Right lobe of liver (tissue), 4 donors: ENCODE results near the gene STRIT1.

Experiments
- POLR2A ChIP-seq: fragments of 450-650 bp; IDR thresholded peaks from one replicate; pipeline ENCODE4 v1.6.1; 2017; ENCODE audit warnings: antibody characterized with exemption, mild to moderate bottlenecking
- TF ChIP-seq, protein P1 (sequence below), 4 donors: fragments of 200-600 bp in 3 of 4; fragments of 450-650 bp in 1 of 4; IDR thresholded peaks; one replicate each; pipeline versions ENCODE4 v1.5.1 to v1.8.0; 2016 to 2022; ENCODE audit warnings: antibody characterized with exemption in 4 of 4, mild to moderate bottlenecking in 2 of 4
- donor health status: DM: no; HTN: no; CAD: no.
- donor health status: DM: no; HTN: no; CAD: no.
- donor health status: DM: no; HTN: yes; CAD: no.

DNA sequence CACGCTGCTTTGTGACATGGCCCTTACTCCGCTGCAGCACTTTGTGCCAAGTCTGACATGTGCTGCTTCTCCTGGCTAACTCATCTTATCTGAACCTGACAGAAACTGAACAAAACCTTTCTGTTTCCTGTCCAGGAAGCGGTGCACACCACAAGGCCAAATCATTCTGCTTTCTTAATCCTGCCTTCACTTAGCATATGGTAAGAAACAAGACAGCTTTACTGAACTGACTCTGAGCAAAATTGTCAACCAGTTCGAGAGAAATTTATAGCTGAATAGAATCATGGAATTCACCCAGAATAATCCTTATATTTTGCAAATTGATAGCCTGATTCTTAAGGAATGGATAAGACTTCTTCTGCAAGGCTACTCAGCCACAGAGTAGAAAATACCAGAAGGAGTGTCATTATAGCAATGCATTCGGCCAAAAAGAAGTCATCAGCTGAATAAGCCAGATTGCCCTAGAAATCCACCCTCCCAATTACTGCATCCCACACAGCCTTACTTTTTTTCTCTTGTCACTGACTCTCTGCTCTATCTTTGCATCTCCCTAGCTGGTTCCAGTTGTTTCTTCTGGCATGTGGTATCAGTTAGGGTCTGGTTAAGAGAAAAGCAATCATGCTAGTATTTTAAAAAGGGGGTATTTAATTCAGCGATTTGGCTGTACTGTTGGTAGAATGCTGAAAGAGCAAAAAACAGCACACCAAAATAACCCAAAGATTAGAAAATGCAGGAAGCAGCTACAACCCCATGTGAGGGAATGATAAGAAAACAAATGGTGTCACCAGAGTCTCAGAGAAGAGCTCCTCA is 41.6 kb upstream of the STRIT1 start:
- TF ChIP-seq, protein P1, sequence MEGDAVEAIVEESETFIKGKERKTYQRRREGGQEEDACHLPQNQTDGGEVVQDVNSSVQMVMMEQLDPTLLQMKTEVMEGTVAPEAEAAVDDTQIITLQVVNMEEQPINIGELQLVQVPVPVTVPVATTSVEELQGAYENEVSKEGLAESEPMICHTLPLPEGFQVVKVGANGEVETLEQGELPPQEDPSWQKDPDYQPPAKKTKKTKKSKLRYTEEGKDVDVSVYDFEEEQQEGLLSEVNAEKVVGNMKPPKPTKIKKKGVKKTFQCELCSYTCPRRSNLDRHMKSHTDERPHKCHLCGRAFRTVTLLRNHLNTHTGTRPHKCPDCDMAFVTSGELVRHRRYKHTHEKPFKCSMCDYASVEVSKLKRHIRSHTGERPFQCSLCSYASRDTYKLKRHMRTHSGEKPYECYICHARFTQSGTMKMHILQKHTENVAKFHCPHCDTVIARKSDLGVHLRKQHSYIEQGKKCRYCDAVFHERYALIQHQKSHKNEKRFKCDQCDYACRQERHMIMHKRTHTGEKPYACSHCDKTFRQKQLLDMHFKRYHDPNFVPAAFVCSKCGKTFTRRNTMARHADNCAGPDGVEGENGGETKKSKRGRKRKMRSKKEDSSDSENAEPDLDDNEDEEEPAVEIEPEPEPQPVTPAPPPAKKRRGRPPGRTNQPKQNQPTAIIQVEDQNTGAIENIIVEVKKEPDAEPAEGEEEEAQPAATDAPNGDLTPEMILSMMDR (IDR thresholded peaks at IDR 0.05), result no peak
- no peak for TF ChIP-seq POLR2A
